DND-41 (cell line): ENCODE results near the gene ERICH3.

Source experiments
- CTCF ChIP-seq: IDR thresholded peaks from 2 replicates; pipeline ENCODE4 v1.5.1; 2012; ENCODE audit warnings: borderline replicate concordance, low read length, moderate library complexity, mild to moderate bottlenecking; ENCODE audit not compliant: poor library complexity, severe bottlenecking; ENCODE audit errors: extremely low read depth
- EZH2 ChIP-seq: IDR thresholded peaks from 3 replicates; pipeline ENCODE4 v1.6.1; 2012; ENCODE audit warnings: borderline replicate concordance, low read depth, mild to moderate bottlenecking, moderate library complexity, low read length, inconsistent platforms; ENCODE audit not compliant: severe bottlenecking

DNA sequence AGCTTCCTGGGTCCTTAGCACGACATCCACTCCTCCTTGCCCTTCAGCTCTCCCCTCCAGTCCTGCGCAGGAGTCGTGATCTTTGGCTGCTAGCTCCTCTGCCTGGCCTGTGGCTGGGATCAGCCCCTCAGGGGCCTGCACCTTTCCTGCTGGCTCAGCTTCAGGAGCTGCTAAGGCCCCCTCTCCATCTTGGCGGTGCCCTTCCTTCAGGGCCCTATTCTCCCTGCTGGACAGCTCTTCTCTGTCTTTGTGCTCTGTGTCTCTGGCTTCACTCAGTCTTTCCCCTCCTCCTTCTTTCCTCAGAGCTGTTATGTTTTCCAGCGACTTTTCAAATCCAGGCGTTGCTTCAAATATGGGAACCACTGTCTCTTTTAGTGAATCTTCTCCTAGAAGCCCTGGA is 101.7 kb downstream of the ERICH3 start:
- TF ChIP-seq CTCF (no peak), EZH2 (no peak)
